Measurements from ENCODE around the gene PPP4R4. TPM values are rescaled to one million over a fixed set of nuclear protein-coding genes. Genes with fewer than 3 reads are reported as not detected.
"Not testable (repeated sequence)": the region's sequence is repeated elsewhere in the genome, so short reads cannot be mapped to it uniquely, and the experiment has no call there.

Gene PPP4R4
- total RNA-seq, 2 experiments from 2014 or later = 0.64 to 0.68 TPM

DNA sequence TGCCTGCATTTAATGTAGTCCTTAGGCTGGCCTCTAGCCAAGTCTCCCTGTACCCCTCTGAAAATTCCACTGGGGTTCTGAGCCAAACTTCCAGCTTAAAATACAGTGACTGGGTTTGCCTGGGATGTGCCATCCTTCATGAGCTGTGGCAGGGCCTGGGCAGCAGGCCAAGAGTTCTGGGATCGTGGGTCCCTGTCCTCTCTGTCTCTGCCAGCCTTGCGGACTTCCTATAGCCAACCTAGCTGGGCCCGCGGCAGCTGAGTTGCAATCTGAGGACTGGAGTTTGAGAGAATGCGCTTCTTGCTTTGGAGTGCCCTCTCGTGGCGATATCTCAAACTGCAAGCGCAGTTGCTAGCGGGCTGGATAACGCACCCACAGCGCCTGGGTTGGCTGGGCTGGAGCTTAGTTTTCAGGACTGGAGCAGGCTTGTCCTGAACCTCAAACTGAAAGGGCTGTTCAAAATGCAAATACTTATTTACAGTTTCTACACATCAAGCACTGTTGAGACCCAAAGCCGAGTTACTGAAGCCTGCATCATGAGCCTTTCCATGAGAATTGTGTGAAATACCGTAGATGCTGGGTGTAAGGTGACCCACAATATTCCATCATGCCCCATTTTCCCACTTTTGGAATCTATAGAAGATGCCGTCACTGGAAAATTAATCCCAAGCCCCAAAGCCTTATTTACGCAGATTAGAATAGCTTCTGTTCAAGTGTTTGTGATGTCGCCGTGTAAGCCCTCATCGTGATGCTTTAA is 37.4 kb upstream of the PPP4R4 start:
- Mint-ChIP-seq H3K4me1 (peaks cover 5% of the 10 kb centered on the region), H3K4me3 (no peak overlapping the region), H3K27me3 (peaks cover 29% of the 10 kb centered on the region), H3K9me3 (ENCODE audit: low read depth) (peaks cover 2% of the 10 kb centered on the region), H3K36me3 (no peaks in the 10 kb centered on the region), H3K27ac (no peak overlapping the region)
- ATAC-seq (peak; percentile 87), DNase-seq (peak; percentile 91)
- CTCF ChIA-PET = interaction anchor here (0.6 to 5.2 kb wide), 57 partner anchors 8 to 480 kb away, joined by 3 to 150 read pairs (median 5); partner anchors contain the start of genes ASB2, CCDC197, DDX24 and FAM181A

DNA sequence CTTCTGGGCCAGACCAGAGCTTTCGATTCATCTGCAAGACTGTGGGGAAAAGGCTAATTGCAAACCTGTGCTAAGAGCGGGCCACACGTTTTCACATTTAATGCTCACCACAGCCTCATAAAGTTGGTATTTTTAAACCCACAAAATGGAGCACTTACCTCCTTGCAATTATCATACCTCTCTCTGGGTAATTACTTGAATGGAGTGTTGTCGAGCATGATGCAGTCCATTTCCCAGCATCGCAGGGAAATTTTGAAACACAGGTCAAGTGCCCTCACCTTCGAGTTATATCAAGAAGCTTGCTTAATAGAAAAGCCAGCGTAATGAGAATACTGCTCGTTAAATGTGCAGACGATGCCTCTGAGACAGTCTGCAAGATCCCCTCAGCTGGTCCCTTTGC is 35.9 kb upstream of the PPP4R4 start:
- no peak overlapping the region for H3K27ac Mint-ChIP-seq
- no peak overlapping the region for H3K4me3 Mint-ChIP-seq
- H3K9me3 Mint-ChIP-seq (ENCODE audit: low read depth) = peaks cover 2% of the 10 kb centered on the region
- CTCF ChIA-PET = interaction anchor here (0.8 to 5.2 kb wide), 9 partner anchors 10 to 479 kb away, joined by 3 to 150 read pairs (median 18); partner anchors contain the start of gene IFI27L2
- DNase-seq (no peak), ATAC-seq (no peak)
- no peaks in the 10 kb centered on the region for H3K36me3 Mint-ChIP-seq
- peaks cover 2% of the 10 kb centered on the region for H3K4me1 Mint-ChIP-seq
- H3K27me3 Mint-ChIP-seq = peaks cover 23% of the 10 kb centered on the region

DNA sequence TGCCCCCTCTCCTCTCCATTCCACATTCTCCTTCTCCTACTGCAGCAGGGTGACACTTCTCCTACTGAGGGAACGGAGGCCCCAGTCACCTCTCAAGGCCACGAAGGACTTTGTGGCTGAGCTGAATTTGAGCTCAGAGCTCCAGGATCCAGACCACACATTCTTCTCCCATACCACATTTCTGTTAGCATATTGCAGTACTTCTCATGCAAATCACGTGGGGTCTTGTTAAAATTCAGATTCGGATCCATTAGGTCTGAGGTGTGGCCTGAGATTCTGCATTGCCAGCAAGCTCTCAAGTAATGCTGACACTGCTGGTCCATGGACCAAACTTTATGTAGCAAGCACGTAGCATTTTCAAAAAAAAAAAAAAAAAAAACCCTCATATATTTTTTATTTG is 35.1 kb upstream of the PPP4R4 start:
- no peak overlapping the region for H3K27ac Mint-ChIP-seq
- CTCF ChIA-PET = interaction anchor here (0.7 to 5.2 kb wide), 7 partner anchors 10 to 119 kb away, joined by 3 to 150 read pairs (median 18); partner anchors contain the start of gene IFI27L2
- no peak for ATAC-seq
- H3K4me3 Mint-ChIP-seq = no peak overlapping the region
- no peaks in the 10 kb centered on the region for H3K36me3 Mint-ChIP-seq
- no peak for DNase-seq
- H3K27me3 Mint-ChIP-seq = peaks cover 19% of the 10 kb centered on the region
- H3K4me1 Mint-ChIP-seq = peaks cover 2% of the 10 kb centered on the region
- H3K9me3 Mint-ChIP-seq (ENCODE audit: low read depth) = peaks cover 2% of the 10 kb centered on the region

DNA sequence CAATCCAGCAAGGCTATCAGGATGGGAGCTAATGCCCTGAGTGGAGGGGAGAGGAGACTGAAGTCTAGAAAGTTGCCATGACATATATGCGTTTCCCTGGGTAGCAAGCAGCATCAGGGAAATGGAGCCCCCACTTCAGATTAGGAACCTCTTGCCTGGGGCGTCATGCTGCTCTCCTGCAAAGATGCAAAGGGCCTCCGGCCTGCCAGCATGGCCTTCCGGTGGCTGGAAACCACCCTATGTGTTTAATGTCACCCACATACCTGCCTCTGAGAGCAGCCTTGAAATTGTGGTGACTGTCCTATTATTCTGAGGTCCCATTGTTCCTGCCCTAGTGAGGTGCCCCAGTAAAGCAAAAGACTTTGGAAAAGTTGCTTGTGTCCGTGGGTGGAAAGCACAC is 34.7 kb upstream of the PPP4R4 start:
- Mint-ChIP-seq H3K4me1 (peaks cover 3% of the 10 kb centered on the region), H3K9me3 (ENCODE audit: low read depth) (peaks cover 2% of the 10 kb centered on the region), H3K36me3 (no peaks in the 10 kb centered on the region), H3K27me3 (peaks cover 19% of the 10 kb centered on the region), H3K27ac (no peak overlapping the region), H3K4me3 (no peak overlapping the region)
- DNase-seq (no peak), ATAC-seq (no peak)
- CTCF ChIA-PET = interaction anchor here (0.7 to 5.2 kb wide), 7 partner anchors 9 to 200 kb away, joined by 3 to 150 read pairs (median 18); partner anchors contain the start of gene IFI27L2

DNA sequence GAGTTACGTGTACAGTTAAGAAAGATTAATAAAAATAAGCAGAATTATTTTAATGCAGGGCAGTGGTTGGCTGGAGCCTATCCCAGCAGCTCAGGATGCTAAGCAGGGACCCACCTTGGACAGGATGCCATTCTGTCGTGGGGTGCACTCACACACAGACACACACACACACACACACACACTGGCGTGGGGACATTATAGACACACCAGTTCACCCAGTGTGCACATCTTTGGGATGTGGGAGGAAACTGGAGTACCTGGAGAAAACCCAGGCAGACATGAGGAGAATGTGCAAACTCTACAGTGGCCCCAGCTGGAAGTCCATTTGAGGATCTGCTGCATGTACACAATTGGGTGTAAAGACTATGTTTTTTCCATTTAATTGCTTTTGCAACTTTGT is 31.9 kb upstream of the PPP4R4 start:
- no peak for ATAC-seq
- H3K36me3 Mint-ChIP-seq = no peaks in the 10 kb centered on the region
- CTCF ChIA-PET = interaction anchor here (1.1 to 5.3 kb wide), 6 partner anchors 12 to 202 kb away, joined by 3 to 58 read pairs (median 14); partner anchors contain the start of gene IFI27L2
- H3K4me3 Mint-ChIP-seq = no peak overlapping the region
- H3K9me3 Mint-ChIP-seq (ENCODE audit: low read depth) = no peaks in the 10 kb centered on the region
- H3K27me3 Mint-ChIP-seq = peaks cover 4% of the 10 kb centered on the region
- peaks cover 22% of the 10 kb centered on the region for H3K4me1 Mint-ChIP-seq
- DNase-seq = no peak
- no peak overlapping the region for H3K27ac Mint-ChIP-seq

DNA sequence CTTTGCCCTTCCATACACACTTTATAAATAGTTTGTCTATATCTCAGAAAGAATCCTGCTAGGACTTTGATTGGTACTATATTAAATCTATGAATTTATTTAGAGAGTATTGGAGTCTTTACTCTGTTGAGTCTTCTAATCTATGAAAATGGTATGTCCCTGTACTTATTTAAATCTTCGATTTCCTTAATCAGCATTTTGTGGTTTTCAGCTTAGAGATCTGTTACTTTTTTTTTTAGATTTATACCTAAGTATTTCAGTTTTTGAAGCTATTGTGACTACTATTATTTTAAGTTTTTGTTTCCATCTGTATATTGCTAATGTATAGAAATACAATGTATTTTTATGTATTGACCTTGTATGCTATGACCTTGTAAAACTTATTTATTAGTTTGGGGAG is 31.3 kb upstream of the PPP4R4 start:
- peaks cover 3% of the 10 kb centered on the region for H3K27me3 Mint-ChIP-seq
- H3K27ac Mint-ChIP-seq = no peak overlapping the region
- H3K36me3 Mint-ChIP-seq = no peaks in the 10 kb centered on the region
- no peak for DNase-seq
- no peaks in the 10 kb centered on the region for H3K9me3 Mint-ChIP-seq (ENCODE audit: low read depth)
- CTCF ChIA-PET = interaction anchor here (1.1 to 5.3 kb wide), 6 partner anchors 12 to 203 kb away, joined by 3 to 58 read pairs (median 14); partner anchors contain the start of gene IFI27L2
- ATAC-seq = no peak
- H3K4me1 Mint-ChIP-seq = peaks cover 25% of the 10 kb centered on the region
- no peak overlapping the region for H3K4me3 Mint-ChIP-seq

DNA sequence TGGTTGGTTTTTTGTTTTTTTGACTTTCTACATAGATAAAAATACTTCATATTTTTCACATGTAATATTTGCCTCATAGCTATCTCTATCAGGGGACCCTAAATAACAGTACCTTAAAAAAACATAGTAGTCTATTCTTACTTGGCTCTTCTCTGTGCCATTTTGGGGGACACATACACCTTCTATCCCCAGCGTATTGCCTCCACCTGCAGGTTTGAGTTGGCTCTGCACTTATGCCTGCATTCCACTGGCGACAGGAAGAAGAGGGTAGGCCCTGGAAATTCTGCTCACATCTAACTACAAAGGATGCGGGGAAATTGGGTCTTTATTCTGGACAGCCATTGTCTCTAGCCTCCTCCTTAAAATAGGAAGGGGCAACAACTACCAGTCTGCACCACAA is 30.9 kb upstream of the PPP4R4 start:
- H3K27ac Mint-ChIP-seq = no peak overlapping the region
- H3K4me1 Mint-ChIP-seq = peaks cover 25% of the 10 kb centered on the region
- H3K4me3 Mint-ChIP-seq = no peak overlapping the region
- H3K27me3 Mint-ChIP-seq = peaks cover 4% of the 10 kb centered on the region
- no peaks in the 10 kb centered on the region for H3K36me3 Mint-ChIP-seq
- DNase-seq (no peak), ATAC-seq (no peak)
- H3K9me3 Mint-ChIP-seq (ENCODE audit: low read depth) = no peaks in the 10 kb centered on the region
- CTCF ChIA-PET = interaction anchor here (0.7 to 5.3 kb wide), 7 partner anchors 13 to 203 kb away, joined by 3 to 58 read pairs (median 13); partner anchors contain the start of genes DDX24, IFI27L1 and IFI27L2

DNA sequence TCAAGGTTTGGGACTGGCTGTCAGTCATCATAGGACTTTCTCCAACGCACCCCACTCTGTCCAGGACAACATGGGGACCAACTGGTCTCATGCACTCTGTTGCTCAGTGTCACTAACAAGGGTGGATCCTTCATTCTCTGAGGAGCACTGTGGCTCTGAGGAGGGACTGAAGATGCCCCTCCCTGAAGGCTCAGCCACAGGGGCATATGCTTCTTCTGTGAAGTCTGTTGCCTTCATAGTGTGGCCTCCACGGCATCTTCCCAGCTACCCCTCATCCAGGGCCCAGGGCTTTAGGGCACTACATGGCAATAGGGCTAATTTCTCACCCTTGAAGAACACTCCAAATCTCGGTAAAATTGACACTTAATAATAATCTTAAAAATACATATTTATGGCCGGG is 30.4 kb upstream of the PPP4R4 start:
- no peaks in the 10 kb centered on the region for H3K36me3 Mint-ChIP-seq
- no peak for DNase-seq
- peaks cover 25% of the 10 kb centered on the region for H3K4me1 Mint-ChIP-seq
- no peak overlapping the region for H3K27ac Mint-ChIP-seq
- no peak overlapping the region for H3K4me3 Mint-ChIP-seq
- CTCF ChIA-PET = interaction anchor here (0.7 to 5.3 kb wide), 4 partner anchors 13 to 108 kb away, joined by 3 to 58 read pairs (median 16); partner anchors contain the start of genes DDX24, IFI27L1 and IFI27L2
- H3K27me3 Mint-ChIP-seq = peaks cover 9% of the 10 kb centered on the region
- ATAC-seq = no peak
- no peaks in the 10 kb centered on the region for H3K9me3 Mint-ChIP-seq (ENCODE audit: low read depth)

DNA sequence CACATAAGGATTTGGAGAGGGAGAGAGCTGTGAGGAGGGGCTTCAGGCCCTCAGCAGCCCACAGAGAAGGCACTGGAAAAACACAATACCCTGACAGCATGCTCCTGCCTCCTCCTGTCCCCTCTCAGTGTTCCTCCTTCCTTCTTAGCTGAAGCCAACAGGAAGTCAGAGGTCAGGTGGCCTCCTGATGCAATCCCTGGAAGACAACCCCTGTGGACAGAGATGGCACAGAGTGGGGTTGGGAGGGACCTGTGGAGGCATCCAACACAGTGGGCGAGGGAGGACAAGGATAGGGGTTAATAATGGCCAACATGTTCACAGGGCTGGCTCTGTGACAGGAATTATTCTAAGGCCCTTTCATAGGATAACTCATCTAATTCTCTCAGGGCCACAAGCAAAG is 29.4 kb upstream of the PPP4R4 start:
- no peak overlapping the region for H3K4me3 Mint-ChIP-seq
- H3K4me1 Mint-ChIP-seq = peaks cover 25% of the 10 kb centered on the region
- H3K36me3 Mint-ChIP-seq = no peaks in the 10 kb centered on the region
- no peaks in the 10 kb centered on the region for H3K9me3 Mint-ChIP-seq (ENCODE audit: low read depth)
- CTCF ChIA-PET = interaction anchor here (0.6 to 5.3 kb wide), 3 partner anchors 8 to 945 kb away, joined by 3 to 58 read pairs (median 17); partner anchors contain the start of gene IFI27L2
- ATAC-seq (no peak), DNase-seq (no peak)
- peaks cover 14% of the 10 kb centered on the region for H3K27me3 Mint-ChIP-seq
- no peak overlapping the region for H3K27ac Mint-ChIP-seq

DNA sequence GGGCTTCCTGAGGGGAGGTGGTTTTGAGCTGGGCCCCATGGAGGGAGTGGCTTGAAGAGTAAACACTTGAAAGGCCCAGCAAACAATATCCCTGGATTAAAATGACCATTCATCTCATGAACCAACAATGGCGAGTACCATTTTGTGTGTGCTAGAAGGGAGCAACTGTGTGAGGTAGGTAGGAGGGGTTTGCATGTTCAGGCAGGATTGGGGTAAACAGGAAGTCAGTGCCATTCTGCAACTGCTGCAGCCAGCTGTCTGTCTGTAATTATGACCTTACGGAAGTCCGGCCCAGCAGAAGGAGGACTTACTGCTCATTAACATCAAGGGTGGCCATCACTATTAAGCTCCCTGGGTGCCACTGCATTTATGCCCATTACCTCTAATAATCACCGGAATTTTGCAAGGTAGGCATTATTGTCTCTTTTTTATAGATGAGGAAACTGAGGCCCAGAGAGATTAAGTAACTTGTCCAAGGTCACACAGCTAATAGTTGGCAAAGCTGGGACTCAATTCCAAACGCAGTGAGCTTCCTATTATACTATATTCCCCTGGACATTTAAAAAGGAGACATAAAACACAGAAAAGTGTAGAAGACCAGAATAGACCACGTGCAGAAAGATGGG is 28.1 kb upstream of the PPP4R4 start:
- no peaks in the 10 kb centered on the region for H3K9me3 Mint-ChIP-seq (ENCODE audit: low read depth)
- no peak overlapping the region for H3K27ac Mint-ChIP-seq
- H3K27me3 Mint-ChIP-seq = peaks cover 19% of the 10 kb centered on the region
- no peak overlapping the region for H3K4me3 Mint-ChIP-seq
- DNase-seq = no peak
- CTCF ChIA-PET = interaction anchor here (1.3 to 2.4 kb wide), 3 partner anchors 9 to 206 kb away, joined by 5 to 17 read pairs (median 6); no protein-coding TSS in a partner anchor
- no peak for ATAC-seq
- peaks cover 25% of the 10 kb centered on the region for H3K4me1 Mint-ChIP-seq
- no peaks in the 10 kb centered on the region for H3K36me3 Mint-ChIP-seq

DNA sequence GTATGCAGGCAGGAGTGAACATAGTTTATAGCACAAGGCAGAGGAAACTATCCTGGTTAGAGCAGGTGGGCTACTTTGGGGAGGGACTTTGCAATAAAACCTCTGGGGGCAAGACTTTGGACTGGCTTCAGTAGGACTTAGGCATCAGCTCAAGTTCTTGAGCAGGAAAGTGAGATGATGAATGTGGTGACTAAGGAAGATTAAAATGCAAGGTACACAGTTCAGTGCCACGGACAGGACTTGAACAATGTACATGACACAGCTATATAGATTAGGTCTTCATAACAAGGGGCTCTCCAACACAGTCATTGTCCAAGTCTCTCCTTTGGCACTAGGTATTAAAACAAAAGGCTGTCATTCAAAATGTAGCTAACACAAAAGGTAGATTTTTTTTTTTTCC is 21.4 kb upstream of the PPP4R4 start:
- no peak overlapping the region for H3K27ac Mint-ChIP-seq
- no peaks in the 10 kb centered on the region for H3K36me3 Mint-ChIP-seq
- no peak for ATAC-seq
- no peaks in the 10 kb centered on the region for H3K9me3 Mint-ChIP-seq (ENCODE audit: low read depth)
- CTCF ChIA-PET = interaction anchor here (0.9 to 1.6 kb wide), 3 partner anchors 12 to 20 kb away, joined by 3 to 4 read pairs (median 3); no protein-coding TSS in a partner anchor
- DNase-seq = no peak
- H3K4me3 Mint-ChIP-seq = no peak overlapping the region
- peaks cover 33% of the 10 kb centered on the region for H3K27me3 Mint-ChIP-seq
- H3K4me1 Mint-ChIP-seq = peaks cover 2% of the 10 kb centered on the region

DNA sequence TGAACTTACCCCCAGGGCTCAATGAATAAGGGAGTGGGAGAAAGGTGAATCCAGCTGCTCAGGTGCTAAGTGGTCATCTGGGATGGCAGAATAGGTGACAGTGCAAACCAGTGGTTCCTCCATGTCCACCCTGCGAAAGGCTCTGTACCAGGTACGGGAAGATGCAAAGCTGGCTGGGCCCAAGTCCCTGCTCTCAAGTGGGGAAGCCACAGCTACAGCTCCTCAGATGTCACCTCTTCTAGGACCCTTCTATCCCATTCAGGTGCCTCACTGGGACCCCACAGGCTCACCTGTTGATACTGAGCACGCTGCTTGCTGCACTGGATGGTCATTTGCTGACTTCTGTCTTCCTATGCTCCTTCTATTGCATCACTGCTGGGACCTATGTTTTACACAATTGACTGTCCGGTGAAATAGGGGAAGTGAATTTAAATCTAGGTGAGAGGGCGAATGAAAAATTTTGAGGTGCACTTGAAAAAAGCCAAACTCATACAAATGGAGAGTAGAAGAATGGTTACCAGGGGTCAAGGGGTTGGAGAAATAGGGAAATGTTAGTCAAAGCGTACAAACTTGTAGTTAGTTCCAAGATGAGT is 20.3 kb upstream of the PPP4R4 start:
- Mint-ChIP-seq H3K36me3 (no peaks in the 10 kb centered on the region), H3K4me1 (peaks cover 13% of the 10 kb centered on the region), H3K4me3 (no peak overlapping the region), H3K9me3 (ENCODE audit: low read depth) (no peaks in the 10 kb centered on the region), H3K27ac (no peak overlapping the region), H3K27me3 (peaks cover 27% of the 10 kb centered on the region)
- CTCF ChIA-PET = interaction anchor here (1.6 kb wide), 1 partner anchor 17 kb away, joined by 4 read pairs; no protein-coding TSS in a partner anchor
- no peak for DNase-seq
- ATAC-seq = no peak

DNA sequence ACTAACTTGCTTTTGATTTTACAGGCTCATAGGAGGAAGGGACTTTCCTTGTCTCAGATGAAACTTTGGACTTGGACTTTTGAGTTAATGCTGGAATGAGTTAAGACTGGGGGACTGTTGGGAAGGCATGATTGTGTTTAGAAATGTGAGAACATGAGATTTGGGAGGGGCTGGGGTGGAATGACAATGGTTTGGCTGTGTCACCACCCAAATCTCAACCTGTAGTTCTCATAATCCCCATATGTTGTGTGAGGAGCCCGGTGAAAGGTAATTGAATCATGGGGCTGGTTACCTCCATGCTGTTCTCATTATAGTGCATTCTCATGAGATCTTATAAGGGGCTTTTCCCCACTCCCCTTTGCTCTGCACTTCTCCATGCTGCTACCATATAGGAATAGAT is 18.0 kb upstream of the PPP4R4 start:
- CTCF ChIA-PET = interaction anchor here (1.0 to 1.3 kb wide), 2 partner anchors 15 to 20 kb away, joined by 3 to 4 read pairs; no protein-coding TSS in a partner anchor
- peaks cover 19% of the 10 kb centered on the region for H3K4me1 Mint-ChIP-seq
- peaks cover 13% of the 10 kb centered on the region for H3K27me3 Mint-ChIP-seq
- not testable (repeated sequence) for H3K36me3 Mint-ChIP-seq; H3K9me3 Mint-ChIP-seq (ENCODE audit: low read depth); H3K4me3 Mint-ChIP-seq; DNase-seq; ATAC-seq; H3K27ac Mint-ChIP-seq

Measured in activated CD8-positive, alpha-beta memory T cell treated with anti-CD3 and anti-CD28 coated beads, Interleukin-2, amount 10 ng/mL, durations not matched to agents 7 days and 5 days (primary cell).